DOHH2 (cell line): ENCODE results near the gene CCDC83.

Experiments
- CTCF ChIP-seq: fragments of 200-600 bp; sonication (generic); IDR thresholded peaks from one replicate; pipeline ENCODE4 v1.5.1; 2014; ENCODE audit warnings: antibody characterized with exemption, mild to moderate bottlenecking, low read depth, low read length; ENCODE audit not compliant: poor library complexity, severe bottlenecking
- EZH2phosphoT487 ChIP-seq: fragments of 200-600 bp; sonication (generic); IDR thresholded peaks from 2 replicates; pipeline ENCODE4 v1.6.1; 2017; ENCODE audit warnings: borderline replicate concordance, mild to moderate bottlenecking, antibody characterized with exemption, low read length, moderate library complexity, mixed read lengths

GRCh38 chr11:85866137-85866827 is 11.1 kb downstream of the CCDC83 start:
- TF ChIP-seq CTCF (no peak), EZH2phosphoT487 (no peak)
